Astrocyte of the spinal cord (primary cell): ENCODE measurements around the gene TTLL4.

Experiments used
- DNase-seq: peaks from one replicate; pipeline ENCODE4 v3.0.0; 2011; ENCODE audit warnings: low read depth, low spot score
- H3K4me3 ChIP-seq: 2 replicates; pipeline ENCODE4 v1.5.1; 2011; ENCODE audit warnings: low read depth, mild to moderate bottlenecking, low read length, moderate library complexity
- in situ Hi-C: cut with HindIII; loops from 2 replicates; pipeline ENCODE4 v1.10.0; 2017; ENCODE audit warnings: low sequenced_read_pairs
- TF ChIP-seq, protein P1 (sequence below): IDR thresholded peaks from 2 replicates; pipeline ENCODE4 v1.5.1; 2012; ENCODE audit warnings: low read depth, mild to moderate bottlenecking, low read length, inconsistent platforms

TTLL4 gene

DNA sequence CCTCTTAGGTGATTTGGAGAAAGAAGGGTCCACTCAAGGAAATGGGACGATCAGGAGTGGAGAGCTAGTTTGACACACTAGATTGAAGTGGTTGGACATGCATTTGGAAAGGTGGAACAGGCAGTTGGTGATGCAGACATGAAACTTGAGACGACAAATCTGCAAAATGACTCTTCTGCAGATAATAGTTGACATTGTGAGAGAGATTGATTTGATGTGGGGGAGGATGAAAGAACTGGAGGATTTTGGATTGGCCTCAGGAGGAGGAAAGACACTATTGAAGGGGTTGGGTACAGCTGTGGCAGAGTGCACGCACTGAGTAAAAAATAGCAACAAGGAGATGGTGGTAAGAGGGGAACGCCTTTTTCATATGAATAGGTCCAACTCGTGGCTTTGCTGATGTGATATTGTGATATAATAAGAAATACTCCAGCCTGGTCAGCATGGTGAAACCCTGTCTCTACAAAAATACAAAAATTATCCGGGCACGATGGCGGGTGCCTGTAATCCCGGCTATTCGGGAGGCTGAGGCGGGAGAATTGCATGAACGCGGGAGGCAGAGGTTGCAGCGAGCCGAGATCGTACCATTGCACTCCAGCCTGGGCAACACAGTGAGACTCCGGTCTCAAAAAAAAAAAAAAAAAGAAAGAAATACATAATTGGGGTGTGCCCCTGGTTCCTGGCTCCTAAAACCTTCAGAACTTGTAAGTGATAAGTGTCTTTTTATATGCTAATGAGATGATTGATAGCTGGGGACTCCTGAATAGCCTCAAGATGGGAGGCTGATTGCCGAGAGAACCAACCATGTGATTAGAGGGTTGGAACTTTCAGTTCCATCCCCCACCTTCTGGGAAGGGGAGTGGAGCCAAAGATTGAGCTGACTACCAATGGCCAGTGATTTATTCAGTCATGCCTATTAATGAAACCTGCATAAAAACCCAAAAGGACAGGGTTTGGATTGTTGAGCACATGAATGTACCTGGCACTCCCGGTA is 9.7 kb downstream of the TTLL4 start:
- in situ Hi-C loops = no loop called here
- no peak overlapping the region for H3K4me3 ChIP-seq
- TF ChIP-seq, protein P1, sequence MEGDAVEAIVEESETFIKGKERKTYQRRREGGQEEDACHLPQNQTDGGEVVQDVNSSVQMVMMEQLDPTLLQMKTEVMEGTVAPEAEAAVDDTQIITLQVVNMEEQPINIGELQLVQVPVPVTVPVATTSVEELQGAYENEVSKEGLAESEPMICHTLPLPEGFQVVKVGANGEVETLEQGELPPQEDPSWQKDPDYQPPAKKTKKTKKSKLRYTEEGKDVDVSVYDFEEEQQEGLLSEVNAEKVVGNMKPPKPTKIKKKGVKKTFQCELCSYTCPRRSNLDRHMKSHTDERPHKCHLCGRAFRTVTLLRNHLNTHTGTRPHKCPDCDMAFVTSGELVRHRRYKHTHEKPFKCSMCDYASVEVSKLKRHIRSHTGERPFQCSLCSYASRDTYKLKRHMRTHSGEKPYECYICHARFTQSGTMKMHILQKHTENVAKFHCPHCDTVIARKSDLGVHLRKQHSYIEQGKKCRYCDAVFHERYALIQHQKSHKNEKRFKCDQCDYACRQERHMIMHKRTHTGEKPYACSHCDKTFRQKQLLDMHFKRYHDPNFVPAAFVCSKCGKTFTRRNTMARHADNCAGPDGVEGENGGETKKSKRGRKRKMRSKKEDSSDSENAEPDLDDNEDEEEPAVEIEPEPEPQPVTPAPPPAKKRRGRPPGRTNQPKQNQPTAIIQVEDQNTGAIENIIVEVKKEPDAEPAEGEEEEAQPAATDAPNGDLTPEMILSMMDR = no peak
- no peak for DNase-seq

DNA sequence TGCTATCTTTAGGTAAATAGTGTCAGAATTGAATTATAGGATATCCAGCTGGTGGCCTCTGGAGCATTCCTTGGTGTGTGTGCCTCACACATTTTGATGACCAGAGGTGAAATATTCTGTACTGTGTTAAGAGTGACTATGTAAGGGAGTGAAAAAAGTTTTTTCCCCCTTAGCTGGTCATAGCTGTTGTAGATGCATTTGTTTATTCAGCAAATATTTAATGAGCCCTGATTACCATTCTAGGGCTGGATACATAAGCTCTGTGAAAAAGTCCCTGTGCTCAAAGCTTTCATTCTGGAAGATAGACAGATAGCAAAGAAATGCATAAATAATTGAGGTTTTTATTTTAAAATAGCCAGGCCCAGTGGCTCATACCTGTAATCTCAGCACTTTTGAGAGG is 10.9 kb downstream of the TTLL4 start:
- H3K4me3 ChIP-seq = no peak overlapping the region
- TF ChIP-seq, protein P1 = no peak
- in situ Hi-C loops = no loop called here
- no peak for DNase-seq

DNA sequence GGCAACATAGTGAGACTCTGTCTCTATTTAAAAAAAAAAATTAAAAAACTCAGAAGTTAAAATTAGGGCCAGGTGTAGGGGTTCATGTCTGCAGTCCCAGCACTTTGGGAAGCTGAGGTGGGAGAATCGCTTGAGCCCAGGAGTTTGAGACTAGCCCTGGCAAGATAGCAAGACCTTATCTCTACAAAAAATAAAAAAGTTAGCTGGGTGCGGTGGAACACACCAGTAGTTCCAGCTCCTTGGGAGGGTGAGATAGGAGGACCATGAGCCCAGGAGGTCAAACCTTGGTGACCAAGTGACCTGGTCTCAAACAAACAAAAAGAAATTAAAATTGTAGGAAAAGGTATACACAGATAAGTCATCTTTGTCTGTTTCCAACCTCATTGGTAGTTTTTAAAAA is 11.3 kb downstream of the TTLL4 start:
- TF ChIP-seq, protein P1 = no peak
- H3K4me3 ChIP-seq = no peak overlapping the region
- in situ Hi-C loops = no loop called here
- no peak for DNase-seq

DNA sequence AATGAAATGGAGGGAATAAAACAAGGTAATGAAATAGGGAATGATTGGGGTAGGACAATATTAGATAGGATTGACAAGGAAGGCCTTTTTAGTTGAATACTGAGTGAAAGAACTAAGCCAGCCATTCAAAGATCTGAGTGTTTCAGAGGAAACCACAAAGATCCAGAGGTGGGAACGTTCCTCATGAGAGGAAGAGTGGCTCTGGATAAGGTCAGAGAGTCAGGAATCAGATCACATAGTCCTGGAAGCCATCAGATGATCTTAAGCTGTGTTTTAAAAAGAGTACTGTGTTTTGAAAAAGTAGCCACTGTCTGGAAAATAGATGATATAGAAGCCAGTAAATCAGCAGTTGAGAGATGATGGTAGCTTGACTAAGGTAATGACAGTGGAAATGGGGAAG is 11.8 kb downstream of the TTLL4 start:
- in situ Hi-C loops = no loop called here
- TF ChIP-seq, protein P1 = no peak

DNA sequence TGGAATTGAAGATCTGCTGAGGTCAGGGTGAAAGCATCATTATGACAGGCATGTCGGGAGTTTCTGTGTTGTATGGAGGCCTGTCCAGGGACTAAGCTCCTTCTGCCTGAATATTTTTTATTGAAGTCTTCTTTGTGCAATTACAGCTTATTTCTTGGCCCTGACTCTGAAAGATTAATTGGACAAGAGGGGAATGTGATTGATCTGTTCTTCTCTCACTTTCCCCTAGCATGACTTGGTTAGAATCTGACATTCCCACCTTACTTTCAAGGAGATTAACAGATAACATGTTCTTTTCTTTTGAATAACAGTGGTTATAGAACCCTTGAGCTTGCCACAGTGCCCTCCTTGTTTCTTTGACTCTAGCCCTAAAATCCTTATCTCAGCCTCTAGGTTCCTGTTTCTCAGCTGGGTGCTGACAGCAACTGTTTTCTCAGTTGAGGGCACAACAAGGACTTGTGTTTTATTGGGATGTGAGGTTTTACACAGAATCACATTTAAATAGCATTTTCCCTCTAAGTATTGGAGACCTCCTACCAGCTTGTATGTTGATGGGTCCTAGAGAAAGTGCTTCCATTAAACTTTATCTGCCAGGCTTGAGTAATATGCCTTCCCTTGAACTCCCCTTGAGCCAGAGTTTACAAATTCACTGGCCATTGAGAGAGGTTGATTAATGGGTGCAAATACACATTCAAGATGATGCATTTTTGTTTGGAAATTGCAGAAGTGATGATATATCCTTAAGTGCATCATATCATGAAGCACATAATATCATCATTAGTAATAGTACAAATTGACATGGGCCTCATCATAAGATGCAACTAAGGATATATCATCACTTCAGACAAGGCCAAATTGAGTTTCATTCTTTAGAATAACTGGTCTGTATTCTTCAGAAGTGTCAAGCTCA is 12.5 kb downstream of the TTLL4 start:
- H3K4me3 ChIP-seq = no peak overlapping the region
- no peak for DNase-seq
- TF ChIP-seq, protein P1 = no peak
- in situ Hi-C loops = no loop called here

More for the DNA sequence above, 11.8 kb downstream of the TTLL4 start:
- no peak overlapping the region for H3K4me3 ChIP-seq
- no peak for DNase-seq

DNA sequence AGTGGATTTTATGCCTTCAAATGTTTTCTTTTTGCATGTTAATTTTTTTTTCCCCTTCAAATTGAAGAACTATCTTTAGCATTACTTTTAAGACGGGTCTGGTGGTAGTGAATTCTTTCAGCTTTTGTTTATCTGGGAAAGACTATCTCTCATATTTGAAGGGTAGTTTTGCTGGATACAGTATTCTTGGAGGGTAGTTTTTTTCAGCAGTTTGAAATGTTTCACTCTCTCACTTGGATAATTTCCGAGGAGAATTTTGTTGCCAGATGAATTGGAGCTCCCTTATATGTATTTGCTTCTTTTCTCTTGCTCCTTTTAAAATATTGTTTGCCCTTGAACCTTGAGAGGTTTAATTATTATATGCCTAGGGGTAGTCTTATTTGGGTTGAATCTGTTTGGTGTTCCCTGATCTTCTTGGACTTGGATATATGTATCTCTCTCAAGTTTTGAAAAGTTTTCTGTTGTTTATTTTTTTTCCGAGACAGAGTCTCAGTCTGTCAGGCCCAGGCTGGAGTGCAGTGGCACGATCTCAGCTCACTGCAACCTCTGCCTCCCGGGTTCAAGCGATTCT is 15.5 kb downstream of the TTLL4 start:
- TF ChIP-seq, protein P1 = no peak
- DNase-seq = no peak
- in situ Hi-C loops = no loop called here
- no peak overlapping the region for H3K4me3 ChIP-seq
